ENCODE measurements around the gene ATP10A. TPM values are rescaled to one million over a fixed set of nuclear protein-coding genes. Genes with fewer than 3 reads are reported as not detected.

ATP10A gene
- polyA plus RNA-seq, 1 donor from 2014 or later, result not detected

GRCh38 chr15:25852661-25853524, 10.2 kb downstream of the ATP10A start:
- no peak overlapping the region for H3K9ac ChIP-seq (ENCODE audit: low read length)
- no peaks in the 10 kb centered on the region for H3K9me2 ChIP-seq (ENCODE audit: insufficient read depth, low read length)
- no peaks in the 10 kb centered on the region for H4K20me1 ChIP-seq (ENCODE audit: insufficient read depth)
- TF ChIP-seq POLR2AphosphoS5 (IDR thresholded peaks at IDR 0.05), result no peak
- no peak for TF ChIP-seq REST (IDR thresholded peaks at IDR 0.05; ENCODE audit: borderline replicate concordance)
- TF ChIP-seq EZH2 (IDR thresholded peaks at IDR 0.05; ENCODE audit: borderline replicate concordance, insufficient read depth, low read length, poor library complexity, severe bottlenecking), result no peak
- TF ChIP-seq RAD21 (conservative IDR thresholded peaks at IDR 0.05), result no peak
- no peak for TF ChIP-seq SMC3 (conservative IDR thresholded peaks at IDR 0.05; ENCODE audit: poor library complexity)
- no peak for TF ChIP-seq CTCF (IDR thresholded peaks at IDR 0.05; ENCODE audit: poor library complexity, severe bottlenecking)
- no peak for TF ChIP-seq MXI1 (conservative IDR thresholded peaks at IDR 0.05; ENCODE audit: poor library complexity, severe bottlenecking)
- TF ChIP-seq TAF1 (IDR thresholded peaks at IDR 0.05; ENCODE audit: low read depth), result no peak
- no peak for TF ChIP-seq EP300 (conservative IDR thresholded peaks at IDR 0.05; ENCODE audit: poor library complexity, severe bottlenecking)
- no peak overlapping the region for H3K27ac ChIP-seq (ENCODE audit: low read length)
- no peaks in the 10 kb centered on the region for H3F3A ChIP-seq (ENCODE audit: insufficient read depth, low read length, poor library complexity, severe bottlenecking)
- no peaks in the 10 kb centered on the region for H3K9me3 ChIP-seq (ENCODE audit: low read length)
- H2AFZ ChIP-seq (ENCODE audit: low read depth, low read length), result no peak overlapping the region
- H3K27me3 ChIP-seq (ENCODE audit: insufficient read depth, low read depth, low read length), result no peaks in the 10 kb centered on the region
- H3K36me3 ChIP-seq (ENCODE audit: insufficient read depth, low read length), result no peaks in the 10 kb centered on the region
- no peak overlapping the region for H3K4me3 ChIP-seq (ENCODE audit: low read length)
- no peaks in the 10 kb centered on the region for H3K79me2 ChIP-seq (replicated peaks; ENCODE audit: insufficient read depth, low read length)
- no peak overlapping the region for H3K4me2 ChIP-seq (ENCODE audit: low read length)

- Histone ChIP-seq H3K79me2 (replicated peaks; ENCODE audit: insufficient read depth, low read length) (no peaks in the 10 kb centered on the region), H3K9me2 (ENCODE audit: insufficient read depth, low read length) (no peaks in the 10 kb centered on the region), H3K4me2 (ENCODE audit: low read length) (no peak overlapping the region), H3F3A (ENCODE audit: insufficient read depth, low read length, poor library complexity, severe bottlenecking) (no peaks in the 10 kb centered on the region), H3K27me3 (ENCODE audit: insufficient read depth, low read depth, low read length) (no peaks in the 10 kb centered on the region), H3K9ac (ENCODE audit: low read length) (no peak overlapping the region), H3K4me3 (ENCODE audit: low read length) (no peak overlapping the region), H3K36me3 (ENCODE audit: insufficient read depth, low read length) (no peaks in the 10 kb centered on the region), H3K27ac (ENCODE audit: low read length) (no peak overlapping the region), H4K20me1 (ENCODE audit: insufficient read depth) (no peaks in the 10 kb centered on the region), H2AFZ (ENCODE audit: low read depth, low read length) (no peak overlapping the region), H3K9me3 (ENCODE audit: low read length) (no peaks in the 10 kb centered on the region)
- TF ChIP-seq REST (IDR thresholded peaks at IDR 0.05; ENCODE audit: borderline replicate concordance) (no peak), SMC3 (conservative IDR thresholded peaks at IDR 0.05; ENCODE audit: poor library complexity) (no peak), MXI1 (conservative IDR thresholded peaks at IDR 0.05; ENCODE audit: poor library complexity, severe bottlenecking) (no peak), EP300 (conservative IDR thresholded peaks at IDR 0.05; ENCODE audit: poor library complexity, severe bottlenecking) (no peak)
Measured at GRCh38 chr15:25852027-25852426, 11.1 kb downstream of the ATP10A start.

Measured in neural cell (in vitro differentiated cells).